Measurements from ENCODE around the gene ELSPBP1.

DNA sequence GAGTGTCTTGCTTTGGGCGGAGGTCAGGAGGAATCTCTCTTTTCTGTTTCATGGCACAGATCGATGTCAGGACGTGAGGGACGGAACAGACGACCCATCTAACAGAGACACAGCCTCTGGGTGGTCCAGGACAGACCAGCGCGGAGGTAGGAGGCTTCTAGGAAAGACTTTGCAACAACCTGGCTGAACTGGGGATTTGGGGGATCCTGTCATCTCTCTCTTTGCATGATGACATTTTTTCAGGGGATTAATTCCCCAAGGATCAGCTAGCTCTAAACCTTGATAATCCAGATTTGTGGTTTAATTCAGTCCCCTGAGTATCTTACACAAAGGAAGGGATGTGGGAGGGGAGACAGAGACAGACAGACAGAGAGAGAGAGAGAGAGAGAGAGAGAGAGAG, 35.0 kb downstream of the ELSPBP1 start:
- TF ChIP-seq ZBTB7A (IDR thresholded peaks at IDR 0.05; ENCODE audit: low read depth): no peak
- TF ChIP-seq EGR1 (IDR thresholded peaks at IDR 0.05): no peak
- TF ChIP-seq, protein P1, sequence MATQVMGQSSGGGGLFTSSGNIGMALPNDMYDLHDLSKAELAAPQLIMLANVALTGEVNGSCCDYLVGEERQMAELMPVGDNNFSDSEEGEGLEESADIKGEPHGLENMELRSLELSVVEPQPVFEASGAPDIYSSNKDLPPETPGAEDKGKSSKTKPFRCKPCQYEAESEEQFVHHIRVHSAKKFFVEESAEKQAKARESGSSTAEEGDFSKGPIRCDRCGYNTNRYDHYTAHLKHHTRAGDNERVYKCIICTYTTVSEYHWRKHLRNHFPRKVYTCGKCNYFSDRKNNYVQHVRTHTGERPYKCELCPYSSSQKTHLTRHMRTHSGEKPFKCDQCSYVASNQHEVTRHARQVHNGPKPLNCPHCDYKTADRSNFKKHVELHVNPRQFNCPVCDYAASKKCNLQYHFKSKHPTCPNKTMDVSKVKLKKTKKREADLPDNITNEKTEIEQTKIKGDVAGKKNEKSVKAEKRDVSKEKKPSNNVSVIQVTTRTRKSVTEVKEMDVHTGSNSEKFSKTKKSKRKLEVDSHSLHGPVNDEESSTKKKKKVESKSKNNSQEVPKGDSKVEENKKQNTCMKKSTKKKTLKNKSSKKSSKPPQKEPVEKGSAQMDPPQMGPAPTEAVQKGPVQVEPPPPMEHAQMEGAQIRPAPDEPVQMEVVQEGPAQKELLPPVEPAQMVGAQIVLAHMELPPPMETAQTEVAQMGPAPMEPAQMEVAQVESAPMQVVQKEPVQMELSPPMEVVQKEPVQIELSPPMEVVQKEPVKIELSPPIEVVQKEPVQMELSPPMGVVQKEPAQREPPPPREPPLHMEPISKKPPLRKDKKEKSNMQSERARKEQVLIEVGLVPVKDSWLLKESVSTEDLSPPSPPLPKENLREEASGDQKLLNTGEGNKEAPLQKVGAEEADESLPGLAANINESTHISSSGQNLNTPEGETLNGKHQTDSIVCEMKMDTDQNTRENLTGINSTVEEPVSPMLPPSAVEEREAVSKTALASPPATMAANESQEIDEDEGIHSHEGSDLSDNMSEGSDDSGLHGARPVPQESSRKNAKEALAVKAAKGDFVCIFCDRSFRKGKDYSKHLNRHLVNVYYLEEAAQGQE (IDR thresholded peaks at IDR 0.05; ENCODE audit: low read depth): no peak
- TF ChIP-seq NFIC (IDR thresholded peaks at IDR 0.05): no peak
- no peak for TF ChIP-seq YY1 (IDR thresholded peaks at IDR 0.05; ENCODE audit: low read depth)
- TF ChIP-seq, protein P2, sequence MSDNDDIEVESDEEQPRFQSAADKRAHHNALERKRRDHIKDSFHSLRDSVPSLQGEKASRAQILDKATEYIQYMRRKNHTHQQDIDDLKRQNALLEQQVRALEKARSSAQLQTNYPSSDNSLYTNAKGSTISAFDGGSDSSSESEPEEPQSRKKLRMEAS (IDR thresholded peaks at IDR 0.05): no peak
- no peak for TF ChIP-seq EP300 (IDR thresholded peaks at IDR 0.05; ENCODE audit: borderline replicate concordance)
- no peak for TF ChIP-seq RAD21 (IDR thresholded peaks at IDR 0.05; ENCODE audit: low read depth)
- no peak for TF ChIP-seq CEBPB (IDR thresholded peaks at IDR 0.05)
- TF ChIP-seq TAF1 (IDR thresholded peaks at IDR 0.05; ENCODE audit: low read depth): no peak
- TF ChIP-seq CREB1 (IDR thresholded peaks at IDR 0.05; ENCODE audit: low read depth): no peak
- TF ChIP-seq TCF12 (IDR thresholded peaks at IDR 0.05; ENCODE audit: low read depth): no peak
- TF ChIP-seq, protein P3, sequence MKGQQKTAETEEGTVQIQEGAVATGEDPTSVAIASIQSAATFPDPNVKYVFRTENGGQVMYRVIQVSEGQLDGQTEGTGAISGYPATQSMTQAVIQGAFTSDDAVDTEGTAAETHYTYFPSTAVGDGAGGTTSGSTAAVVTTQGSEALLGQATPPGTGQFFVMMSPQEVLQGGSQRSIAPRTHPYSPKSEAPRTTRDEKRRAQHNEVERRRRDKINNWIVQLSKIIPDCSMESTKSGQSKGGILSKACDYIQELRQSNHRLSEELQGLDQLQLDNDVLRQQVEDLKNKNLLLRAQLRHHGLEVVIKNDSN (IDR thresholded peaks at IDR 0.05): no peak
